ENCODE results near the gene ACTRT2. TPM values are rescaled to one million over a fixed set of nuclear protein-coding genes. Genes with fewer than 3 reads are reported as not detected.

The ACTRT2 gene
- total RNA-seq, 1 experiment from 2014 or later = not detected

DNA sequence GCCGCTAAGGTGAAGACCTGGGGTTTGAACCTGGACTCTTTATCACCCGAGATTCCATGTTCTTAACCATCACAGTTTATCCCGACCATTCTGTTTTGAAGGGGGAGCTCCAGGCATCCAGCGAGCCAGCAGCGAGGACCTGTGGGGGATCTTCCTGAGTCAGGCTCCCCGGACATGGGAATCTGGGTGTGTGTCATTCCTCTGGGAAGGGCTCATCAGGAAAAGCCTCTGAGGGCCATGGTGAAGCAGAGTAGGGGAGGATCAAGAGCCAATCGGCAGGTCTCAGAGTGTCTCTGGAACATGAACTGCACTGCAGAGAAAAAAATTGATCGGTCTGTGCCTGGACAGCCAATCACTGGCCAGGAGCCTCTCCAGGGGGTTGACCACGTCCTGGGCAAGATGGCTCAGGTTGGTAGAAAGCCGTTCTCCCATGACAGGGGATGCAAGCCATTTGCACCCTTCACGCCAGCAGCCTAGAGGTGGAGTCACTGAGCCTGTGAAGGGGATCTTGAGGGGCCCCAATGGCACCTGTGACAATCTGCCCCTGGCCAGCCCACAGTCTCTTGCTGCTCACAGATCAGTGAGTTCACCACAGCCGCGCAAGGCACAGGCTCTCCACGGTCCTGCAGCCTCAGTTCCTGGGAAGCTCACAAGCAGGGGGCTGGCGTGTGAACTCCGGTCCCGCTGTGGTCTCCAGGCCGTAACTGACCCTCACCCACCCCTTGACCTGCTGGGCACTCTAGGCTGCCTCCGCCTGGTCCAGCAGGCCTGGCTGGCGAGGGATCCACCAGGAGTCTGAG, 20.4 kb upstream of the ACTRT2 start:
- no peak overlapping the region for H3K27ac Mint-ChIP-seq (ENCODE audit: unreplicated experiment)
- CTCF ChIA-PET = interaction anchor here (0.7 kb wide), 1 partner anchor 20 kb away, joined by 5 read pairs; no protein-coding TSS in a partner anchor
- H3K4me3 Mint-ChIP-seq (ENCODE audit: low read depth, unreplicated experiment) = no peak overlapping the region
- H3K27me3 Mint-ChIP-seq (ENCODE audit: unreplicated experiment) = peaks cover 55% of the 10 kb centered on the region
- no peaks in the 10 kb centered on the region for H3K9me3 Mint-ChIP-seq (ENCODE audit: low read depth, unreplicated experiment)
- TF ChIP-seq, protein P1, sequence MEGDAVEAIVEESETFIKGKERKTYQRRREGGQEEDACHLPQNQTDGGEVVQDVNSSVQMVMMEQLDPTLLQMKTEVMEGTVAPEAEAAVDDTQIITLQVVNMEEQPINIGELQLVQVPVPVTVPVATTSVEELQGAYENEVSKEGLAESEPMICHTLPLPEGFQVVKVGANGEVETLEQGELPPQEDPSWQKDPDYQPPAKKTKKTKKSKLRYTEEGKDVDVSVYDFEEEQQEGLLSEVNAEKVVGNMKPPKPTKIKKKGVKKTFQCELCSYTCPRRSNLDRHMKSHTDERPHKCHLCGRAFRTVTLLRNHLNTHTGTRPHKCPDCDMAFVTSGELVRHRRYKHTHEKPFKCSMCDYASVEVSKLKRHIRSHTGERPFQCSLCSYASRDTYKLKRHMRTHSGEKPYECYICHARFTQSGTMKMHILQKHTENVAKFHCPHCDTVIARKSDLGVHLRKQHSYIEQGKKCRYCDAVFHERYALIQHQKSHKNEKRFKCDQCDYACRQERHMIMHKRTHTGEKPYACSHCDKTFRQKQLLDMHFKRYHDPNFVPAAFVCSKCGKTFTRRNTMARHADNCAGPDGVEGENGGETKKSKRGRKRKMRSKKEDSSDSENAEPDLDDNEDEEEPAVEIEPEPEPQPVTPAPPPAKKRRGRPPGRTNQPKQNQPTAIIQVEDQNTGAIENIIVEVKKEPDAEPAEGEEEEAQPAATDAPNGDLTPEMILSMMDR (IDR thresholded peaks at IDR 0.05; ENCODE audit: unreplicated experiment) = no peak
- no peak for DNase-seq
- no TSS peak for BruUV-seq (replicated peaks)
- intact Hi-C loops (cut with micrococcal nuclease; ENCODE audit: unreplicated experiment) = no loop called here
- no peaks in the 10 kb centered on the region for H3K36me3 Mint-ChIP-seq (ENCODE audit: insufficient read depth, unreplicated experiment)
- no peaks in the 10 kb centered on the region for H3K4me1 Mint-ChIP-seq (ENCODE audit: low read depth, unreplicated experiment)

DNA sequence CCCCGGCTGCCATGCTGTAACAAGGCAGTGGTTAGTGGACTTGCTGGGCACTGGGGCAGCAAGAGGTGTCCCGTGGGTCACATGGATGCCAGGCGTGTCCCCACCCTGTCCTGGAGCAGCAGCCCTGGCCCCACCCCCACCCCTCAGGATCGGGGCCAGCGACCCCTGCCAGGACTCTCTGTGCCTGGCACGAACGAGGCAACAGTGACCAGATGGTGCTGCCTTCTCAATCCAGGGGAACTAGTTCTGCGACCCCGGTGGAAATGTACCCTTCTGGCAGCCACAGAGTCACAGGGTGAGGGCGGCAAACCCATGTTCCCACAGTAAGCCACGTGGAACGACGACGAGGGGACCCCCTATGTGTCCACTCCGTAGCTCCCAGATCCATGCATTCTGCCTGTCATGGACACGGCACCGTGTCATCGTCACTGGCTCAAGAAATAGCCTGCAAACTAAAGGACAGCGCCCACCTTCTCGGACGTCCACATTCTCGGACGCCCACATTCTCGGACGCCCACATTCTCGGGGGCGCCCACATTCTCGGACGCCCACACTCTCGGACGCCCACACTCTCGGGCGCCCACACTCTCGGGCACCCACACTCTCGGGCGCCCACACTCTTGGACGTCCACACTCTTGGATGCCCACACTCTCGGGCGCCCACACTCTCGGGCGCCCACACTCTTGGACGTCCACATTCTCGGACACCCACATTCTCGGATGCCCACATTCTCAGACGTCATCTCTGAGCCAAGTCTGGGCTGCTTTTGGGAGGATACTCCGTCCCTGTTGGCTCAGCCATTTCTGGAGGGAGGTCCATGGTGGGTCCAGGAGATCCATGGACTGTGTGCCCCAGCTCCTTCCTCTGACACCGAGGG, 19.6 kb upstream of the ACTRT2 start:
- CTCF ChIA-PET = no interaction called here
- no peaks in the 10 kb centered on the region for H3K36me3 Mint-ChIP-seq (ENCODE audit: insufficient read depth, unreplicated experiment)
- DNase-seq = no peak
- H3K4me1 Mint-ChIP-seq (ENCODE audit: low read depth, unreplicated experiment) = no peaks in the 10 kb centered on the region
- H3K9me3 Mint-ChIP-seq (ENCODE audit: low read depth, unreplicated experiment) = no peaks in the 10 kb centered on the region
- H3K27me3 Mint-ChIP-seq (ENCODE audit: unreplicated experiment) = peaks cover 63% of the 10 kb centered on the region
- no peak overlapping the region for H3K27ac Mint-ChIP-seq (ENCODE audit: unreplicated experiment)
- TF ChIP-seq, protein P1 (IDR thresholded peaks at IDR 0.05; ENCODE audit: unreplicated experiment) = no peak
- H3K4me3 Mint-ChIP-seq (ENCODE audit: low read depth, unreplicated experiment) = no peak overlapping the region
- BruUV-seq (replicated peaks) = no TSS peak
- intact Hi-C loops (cut with micrococcal nuclease; ENCODE audit: unreplicated experiment) = no loop called here

DNA sequence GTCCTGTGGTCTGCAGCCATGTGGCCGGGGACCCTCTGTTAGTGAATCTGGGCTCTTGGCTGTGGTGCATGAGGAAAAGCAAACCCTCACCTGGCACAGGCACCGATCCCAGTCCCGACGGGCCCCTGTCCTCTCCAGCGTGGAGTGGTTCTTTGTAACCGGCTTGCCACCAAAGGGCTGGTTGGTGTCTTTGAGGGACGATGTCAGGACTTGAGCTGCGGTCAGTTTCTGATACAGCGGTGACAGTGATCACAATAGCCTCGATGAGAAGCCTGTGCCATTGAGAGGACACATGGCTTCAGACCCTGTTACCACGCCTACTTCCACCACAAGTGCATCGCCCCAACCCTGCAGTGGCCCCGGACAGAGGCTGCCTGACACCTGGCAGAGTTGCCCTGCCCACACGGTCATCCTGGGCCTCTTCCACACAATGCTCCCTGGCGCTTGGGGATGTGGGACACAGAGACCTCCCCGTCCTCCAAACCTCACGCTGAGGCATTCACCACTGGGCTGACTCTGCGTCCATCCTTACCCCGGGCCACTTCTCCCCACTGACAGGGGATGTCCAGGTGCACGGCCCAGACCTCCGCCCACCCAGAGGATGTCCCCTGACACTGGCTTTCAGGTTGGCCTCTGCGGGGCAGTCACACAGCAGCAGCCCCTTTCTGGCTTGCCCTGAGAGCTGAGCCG, 18.8 kb upstream of the ACTRT2 start:
- CTCF ChIA-PET = no interaction called here
- Mint-ChIP-seq H3K4me3 (ENCODE audit: low read depth, unreplicated experiment) (no peak overlapping the region), H3K27me3 (ENCODE audit: unreplicated experiment) (peaks cover 61% of the 10 kb centered on the region), H3K4me1 (ENCODE audit: low read depth, unreplicated experiment) (no peaks in the 10 kb centered on the region), H3K9me3 (ENCODE audit: low read depth, unreplicated experiment) (no peaks in the 10 kb centered on the region), H3K27ac (ENCODE audit: unreplicated experiment) (no peak overlapping the region), H3K36me3 (ENCODE audit: insufficient read depth, unreplicated experiment) (no peaks in the 10 kb centered on the region)
- DNase-seq = no peak
- no TSS peak for BruUV-seq (replicated peaks)
- TF ChIP-seq, protein P1 (IDR thresholded peaks at IDR 0.05; ENCODE audit: unreplicated experiment) = no peak
- intact Hi-C loops (cut with micrococcal nuclease; ENCODE audit: unreplicated experiment) = no loop called here

All from Calu3 (cell line).